NCI-H446 treated with DMSO at 0.1 percent for 48 hours (cell line): ENCODE results near the gene ATPAF1.
"Not testable (repeated sequence)": the region's sequence is repeated elsewhere in the genome, so short reads cannot be mapped to it uniquely, and the experiment has no call there.

ENCODE experiments used
- DNase-seq: peaks from one replicate; lab custom pipeline; 2025; lab: John Stamatoyannopoulos, UW

ATPAF1 gene, protein sequence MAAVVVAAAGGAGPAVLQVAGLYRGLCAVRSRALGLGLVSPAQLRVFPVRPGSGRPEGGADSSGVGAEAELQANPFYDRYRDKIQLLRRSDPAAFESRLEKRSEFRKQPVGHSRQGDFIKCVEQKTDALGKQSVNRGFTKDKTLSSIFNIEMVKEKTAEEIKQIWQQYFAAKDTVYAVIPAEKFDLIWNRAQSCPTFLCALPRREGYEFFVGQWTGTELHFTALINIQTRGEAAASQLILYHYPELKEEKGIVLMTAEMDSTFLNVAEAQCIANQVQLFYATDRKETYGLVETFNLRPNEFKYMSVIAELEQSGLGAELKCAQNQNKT

DNA sequence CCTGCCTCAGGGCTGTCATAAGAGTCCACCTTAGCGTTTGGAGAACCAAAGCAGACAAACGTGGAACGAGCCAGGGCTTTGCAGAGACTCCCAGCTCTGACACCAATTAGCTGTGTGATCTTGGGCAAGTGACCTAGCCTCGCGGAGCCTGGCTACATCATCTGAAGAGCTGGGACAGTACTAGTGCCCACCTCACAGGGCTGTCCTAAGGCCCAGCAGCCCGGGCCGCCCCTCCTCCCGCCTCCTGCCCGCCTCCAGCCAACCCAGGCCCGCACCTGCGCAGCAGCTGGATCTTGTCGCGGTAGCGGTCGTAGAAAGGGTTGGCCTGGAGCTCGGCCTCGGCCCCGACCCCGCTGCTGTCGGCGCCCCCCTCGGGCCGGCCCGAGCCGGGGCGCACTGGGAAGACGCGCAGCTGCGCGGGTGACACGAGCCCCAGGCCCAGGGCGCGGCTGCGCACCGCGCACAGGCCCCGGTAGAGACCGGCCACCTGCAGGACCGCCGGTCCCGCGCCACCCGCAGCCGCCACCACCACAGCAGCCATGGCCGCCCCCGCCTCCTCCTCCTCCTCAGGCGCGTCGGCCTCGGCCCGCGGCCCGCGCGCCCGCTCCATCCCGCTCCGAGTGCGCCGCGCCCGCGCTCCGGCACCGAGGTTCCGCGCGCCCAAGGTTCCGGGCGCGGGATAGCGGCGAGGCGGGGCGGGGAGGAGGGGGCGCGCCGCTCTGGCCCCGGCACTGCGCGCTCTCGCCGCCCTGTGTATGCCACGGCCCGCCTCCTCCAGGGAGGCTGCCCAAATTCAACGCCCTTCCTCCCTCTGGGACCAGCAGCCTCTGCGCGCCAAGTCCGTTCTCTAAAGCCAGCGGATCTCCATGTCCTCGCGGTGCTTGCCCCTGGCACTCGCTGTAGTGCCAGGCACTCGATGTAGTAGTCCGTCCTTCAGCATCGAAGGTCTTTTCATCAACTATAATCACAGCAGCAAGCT lies at the start of gene ATPAF1:
TSS of gene ATPAF1 (minus strand) at position 583 of the 979 bp plus-strand sequence. CDS start at position 541, 42 bp downstream.
- DNase-seq = peak; percentile 64

DNA sequence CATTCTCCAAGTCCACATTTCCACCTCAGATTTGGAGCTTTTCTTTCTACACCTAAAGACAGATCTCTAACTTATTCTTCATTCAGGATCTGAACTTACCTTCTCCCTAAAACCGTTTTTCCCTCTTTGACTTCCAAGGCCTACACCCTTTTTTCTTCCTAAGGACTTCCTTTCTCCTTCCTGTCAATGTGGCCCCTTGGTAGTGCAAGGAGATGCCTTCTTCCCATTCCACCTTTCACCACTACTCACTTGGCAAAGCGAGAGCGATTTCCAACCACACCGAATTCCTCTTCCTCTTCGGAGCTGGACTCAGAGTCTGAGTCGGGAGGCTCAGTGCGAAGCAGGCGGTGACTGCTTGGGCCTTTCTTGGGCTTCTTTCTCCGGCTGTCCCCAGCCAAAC lies 49.5 kb upstream of the ATPAF1 start:
- DNase-seq = no peak

DNA sequence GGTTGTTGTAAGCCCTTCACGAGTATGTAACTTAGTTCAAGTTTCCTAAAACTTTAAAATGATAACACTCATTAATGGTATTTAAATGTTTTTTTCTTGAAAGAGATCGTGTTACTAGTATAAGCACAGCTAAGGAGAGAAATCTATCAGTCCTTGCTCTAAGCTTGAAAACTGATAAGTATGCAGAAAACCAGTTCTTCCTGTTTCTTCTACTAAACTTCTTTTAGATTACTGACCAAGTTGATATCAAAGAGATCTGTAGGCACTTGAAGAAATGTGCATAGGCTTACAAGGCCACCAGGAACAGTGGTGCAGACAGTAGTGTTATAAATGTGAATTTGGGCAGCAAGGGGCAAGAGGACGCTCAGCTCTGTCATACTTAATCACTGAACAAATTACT lies 46.8 kb upstream of the ATPAF1 start:
- DNase-seq = no peak

DNA sequence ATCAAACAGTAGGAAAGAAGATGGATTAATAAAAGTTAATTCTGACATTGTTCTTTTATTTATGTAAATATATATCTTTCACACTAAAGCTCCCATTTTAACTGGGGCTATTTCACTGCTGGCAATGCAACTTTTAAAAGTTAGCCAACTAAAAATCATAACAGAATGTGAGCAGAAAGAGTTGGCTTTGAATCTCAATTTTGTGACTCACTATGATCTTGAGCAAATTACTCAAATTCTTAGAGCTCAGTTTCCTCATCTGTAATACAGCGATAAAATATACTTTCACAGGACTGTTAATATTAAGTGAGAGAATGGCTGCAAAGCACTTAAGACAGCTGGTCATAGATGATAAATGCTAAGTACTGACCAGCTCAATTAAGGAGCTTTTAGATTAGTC lies 40.0 kb upstream of the ATPAF1 start:
- DNase-seq = no peak

DNA sequence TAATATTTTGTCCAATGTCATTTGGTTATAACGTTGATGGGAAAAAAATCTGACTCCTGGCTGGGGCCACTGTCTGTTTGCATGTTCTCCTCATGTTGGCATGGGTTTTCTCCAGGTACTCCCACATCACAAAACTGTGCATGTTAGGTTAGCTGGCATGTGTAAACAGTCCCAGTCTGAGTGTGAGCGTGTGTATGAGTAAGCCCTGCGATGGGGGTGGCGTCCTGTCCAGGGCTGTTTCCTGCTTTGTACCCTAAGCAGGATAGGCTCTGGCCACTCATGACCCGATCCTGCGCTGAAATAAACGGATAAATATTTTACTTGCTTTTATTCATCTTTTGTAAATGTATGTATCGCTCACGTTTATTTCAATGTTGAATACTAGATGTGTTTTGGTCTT lies 37.2 kb upstream of the ATPAF1 start:
- no peak for DNase-seq

DNA sequence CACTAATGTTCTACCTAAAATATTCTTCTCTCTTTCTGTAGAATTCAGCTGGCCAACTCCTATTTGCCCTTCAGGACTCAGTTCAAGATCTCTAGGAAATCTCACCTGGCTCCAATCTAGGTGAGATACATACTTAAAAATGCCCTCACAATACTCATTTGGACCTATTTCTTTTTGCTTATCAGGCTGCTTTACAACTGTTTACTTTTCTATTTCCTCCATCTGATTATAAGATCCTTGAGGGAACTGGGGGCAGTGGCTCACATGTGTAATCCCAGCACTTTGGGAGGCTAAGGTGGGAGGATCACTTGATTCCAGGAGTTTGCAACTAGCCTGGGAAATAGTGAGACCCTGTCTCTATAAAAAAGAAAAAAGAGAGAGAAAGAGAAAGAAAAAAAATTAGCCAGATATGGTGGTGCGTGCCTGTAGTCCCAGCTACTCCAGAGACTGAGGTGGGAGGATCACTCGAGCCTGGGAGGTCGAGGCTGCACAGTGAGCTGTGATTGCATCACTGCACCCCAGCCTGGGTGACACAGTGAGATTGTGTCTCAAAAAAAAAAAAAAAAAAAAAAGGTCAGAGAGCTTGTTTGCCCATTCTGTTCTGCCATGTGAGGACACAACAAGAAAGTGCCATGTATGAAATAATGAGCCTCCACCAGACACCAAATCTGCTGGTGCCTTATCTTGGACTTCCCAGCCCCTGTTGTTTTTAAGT lies 35.9 kb upstream of the ATPAF1 start:
- DNase-seq = no peak

DNA sequence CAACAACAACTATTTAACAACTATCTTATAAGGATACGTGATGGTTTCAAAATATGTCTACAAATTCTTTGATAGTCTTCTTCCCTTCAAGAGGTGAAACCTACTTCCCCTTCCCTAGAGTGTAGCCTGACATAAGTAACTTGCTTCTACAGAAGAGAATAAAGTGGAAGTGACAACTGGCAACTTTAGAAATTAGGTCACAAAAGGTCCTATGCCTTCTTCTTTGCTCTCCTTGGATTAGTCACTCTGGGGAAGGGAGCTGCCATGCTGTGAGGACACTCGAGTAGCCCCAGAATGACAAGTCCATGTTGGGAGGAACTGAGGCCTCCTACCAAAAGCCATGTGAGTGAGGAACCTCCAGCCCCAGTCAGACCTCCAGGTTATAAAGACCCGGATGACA lies 31.5 kb upstream of the ATPAF1 start:
- DNase-seq = no peak

DNA sequence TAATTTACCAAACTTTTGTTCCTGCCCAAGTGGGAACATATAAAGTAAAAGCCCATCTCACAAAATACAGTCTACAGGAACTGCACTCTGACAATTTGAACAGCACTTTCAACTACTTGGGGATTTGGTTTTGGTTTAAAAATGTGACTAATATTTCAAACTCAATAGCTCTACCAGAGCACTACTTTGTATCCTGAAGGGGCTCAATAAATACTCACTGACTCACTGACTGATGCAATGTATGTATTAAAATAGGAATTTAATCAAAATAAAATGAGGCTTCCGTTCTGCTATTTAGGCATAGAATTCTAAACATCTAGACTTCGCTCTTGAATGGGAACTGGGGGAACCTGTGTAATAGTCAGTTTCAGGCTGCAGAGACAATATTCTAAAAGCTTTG lies 28.9 kb upstream of the ATPAF1 start:
- DNase-seq = no peak

DNA sequence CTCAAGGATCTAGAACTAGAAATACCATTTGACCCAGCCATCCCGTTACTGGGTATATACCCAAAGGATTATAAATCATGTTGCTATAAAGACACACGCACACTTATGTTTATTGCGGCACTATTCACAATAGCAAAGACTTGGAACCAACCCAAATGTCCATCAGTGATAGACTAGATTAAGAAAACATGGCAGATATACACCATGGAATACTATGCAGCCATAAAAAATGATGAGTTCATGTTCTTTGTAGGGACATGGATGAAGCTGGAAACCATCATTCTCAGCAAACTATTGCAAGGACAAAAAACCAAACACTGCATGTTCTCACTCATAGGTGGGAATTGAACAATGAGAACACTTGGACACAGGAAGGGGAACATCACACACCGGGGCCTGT lies 26.5 kb upstream of the ATPAF1 start:
- DNase-seq = not testable (repeated sequence)

DNA sequence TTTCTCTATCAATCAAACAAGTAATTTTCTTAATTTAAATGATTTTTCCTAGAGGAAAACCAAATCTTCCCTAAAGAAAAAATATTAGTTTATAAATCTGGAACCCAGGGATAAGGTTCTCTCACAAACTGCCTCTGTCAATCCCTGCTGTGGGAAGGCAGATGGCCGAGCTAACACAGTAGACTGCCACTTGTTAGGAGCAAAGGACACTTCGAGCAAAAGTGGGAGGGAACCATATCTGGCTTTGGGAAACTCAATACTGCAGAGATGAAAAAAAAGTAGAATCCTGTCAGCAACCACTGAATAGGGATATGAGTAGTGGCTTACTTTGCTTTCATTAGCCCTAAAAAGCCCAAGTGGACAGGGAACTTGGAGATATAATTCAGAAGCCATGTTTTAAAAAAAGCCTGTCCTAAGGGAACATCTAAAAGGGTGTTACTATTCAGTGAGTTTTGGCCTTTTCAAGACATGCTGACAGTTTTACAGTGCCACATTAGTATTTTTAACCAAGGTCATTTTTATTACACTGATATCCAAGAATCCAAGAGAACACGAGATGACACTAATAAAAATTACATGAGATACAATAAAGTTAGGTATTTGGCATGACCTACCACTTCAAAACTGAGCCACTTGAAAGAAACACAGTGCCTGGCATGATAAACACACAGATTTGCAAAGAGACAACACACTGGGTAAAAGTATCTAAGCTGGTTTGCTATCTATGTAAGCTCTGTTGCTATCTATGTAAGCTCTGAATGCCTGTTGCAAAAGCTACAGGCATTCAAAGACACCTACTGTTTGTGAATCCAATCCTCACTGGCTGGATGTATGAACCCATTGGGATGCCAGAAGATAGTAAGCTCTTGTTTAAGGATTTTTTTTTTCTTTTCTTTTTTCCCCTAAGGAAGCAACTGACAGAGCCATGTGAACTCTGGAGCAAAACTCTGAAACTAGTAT lies 24.9 kb upstream of the ATPAF1 start:
- DNase-seq = no peak

DNA sequence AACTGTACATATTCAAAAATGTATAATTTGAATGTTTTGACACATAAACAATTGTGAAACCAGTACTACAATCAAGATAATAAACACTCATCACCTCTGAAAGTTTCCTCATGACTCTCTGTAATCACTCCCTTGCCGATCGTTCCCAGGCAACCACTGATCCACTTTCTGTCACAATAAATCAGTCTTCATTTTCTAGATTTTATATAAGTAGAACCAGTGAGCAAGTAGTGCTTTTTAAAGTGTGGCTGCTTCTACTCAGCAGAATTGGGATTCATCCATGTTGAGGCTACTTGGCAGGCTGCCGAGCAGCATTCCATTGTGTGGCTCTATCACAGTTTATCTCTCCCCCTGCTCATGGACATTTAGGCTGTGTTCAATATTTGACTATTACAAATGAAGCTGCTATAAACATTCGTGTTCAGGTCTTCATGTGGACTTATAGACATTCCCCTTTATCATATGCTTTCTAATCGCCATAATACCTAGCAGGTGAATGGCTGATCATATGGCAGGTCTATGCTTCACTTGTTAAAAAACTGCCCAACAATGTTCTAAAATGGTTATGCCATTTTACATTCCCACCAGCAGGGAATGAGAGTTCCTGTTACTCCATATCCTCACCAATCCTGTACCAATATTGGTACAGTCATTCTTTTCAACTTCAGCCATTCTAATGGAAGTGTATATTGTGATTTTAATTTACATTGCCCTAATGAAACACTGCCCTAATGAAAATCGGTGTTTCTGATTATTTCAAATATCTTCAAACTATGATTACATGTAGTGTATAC lies 24.0 kb upstream of the ATPAF1 start:
- no peak for DNase-seq

DNA sequence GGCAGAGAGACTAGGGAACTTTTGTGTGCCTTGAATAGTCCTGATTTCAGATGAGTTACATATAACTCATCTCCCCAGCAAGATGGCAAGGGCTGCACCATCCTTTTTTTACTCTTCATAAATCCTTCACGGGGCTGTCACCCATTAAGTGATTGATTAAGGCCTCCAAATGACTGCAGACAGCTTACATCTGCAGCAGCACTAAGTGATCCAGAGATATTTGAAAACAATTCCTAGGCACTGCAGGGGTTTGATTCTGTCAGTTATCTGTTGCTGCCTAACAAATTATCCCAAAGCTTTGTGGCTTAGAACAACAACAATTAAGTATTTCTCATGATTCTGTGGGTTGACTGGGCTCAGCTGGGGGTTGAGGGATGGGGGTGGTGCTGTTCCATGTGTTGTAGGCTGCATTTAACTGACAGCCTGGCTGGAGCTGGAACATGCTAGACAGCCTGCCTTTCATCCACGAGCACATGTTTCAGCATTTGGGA lies 22.8 kb upstream of the ATPAF1 start:
- DNase-seq = peak; percentile 98

DNA sequence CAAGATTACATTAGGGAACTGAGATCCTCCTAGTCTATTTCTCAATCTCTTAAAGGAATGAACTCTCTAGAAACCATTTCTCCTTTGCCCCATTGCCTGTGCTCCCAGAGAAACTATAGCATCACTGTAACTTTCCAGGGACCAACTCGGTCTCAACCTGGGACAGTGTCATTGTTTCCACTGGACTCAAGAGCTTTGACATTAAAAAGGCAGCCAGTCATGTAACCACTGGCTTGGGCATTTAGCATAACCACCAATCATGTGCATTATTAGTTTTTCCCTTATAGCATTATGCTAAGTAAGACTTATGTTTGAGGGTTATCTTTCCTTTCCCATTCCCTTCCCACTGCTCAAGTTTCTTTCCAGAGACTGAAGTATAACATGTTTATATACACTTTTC lies 21.7 kb upstream of the ATPAF1 start:
- no peak for DNase-seq

DNA sequence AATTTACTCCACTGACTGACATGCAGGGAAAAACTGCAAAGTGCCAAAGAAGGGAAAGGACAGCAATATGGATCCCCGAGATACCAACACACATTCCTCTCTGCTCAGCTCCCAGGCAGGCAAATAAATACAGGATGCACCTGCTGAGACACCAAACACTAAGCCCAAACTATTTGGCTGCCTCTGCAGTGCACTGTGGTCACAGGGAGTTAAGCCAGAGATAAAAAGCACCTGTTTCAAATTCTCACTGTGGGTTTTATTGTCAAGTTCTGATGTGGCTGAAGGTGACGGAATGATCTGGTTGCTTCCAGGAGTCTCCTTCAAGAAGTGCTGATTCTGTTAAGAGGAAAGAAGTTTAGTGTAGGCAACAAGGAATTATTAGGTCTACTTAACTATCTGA lies 21.2 kb upstream of the ATPAF1 start:
- no peak for DNase-seq

DNA sequence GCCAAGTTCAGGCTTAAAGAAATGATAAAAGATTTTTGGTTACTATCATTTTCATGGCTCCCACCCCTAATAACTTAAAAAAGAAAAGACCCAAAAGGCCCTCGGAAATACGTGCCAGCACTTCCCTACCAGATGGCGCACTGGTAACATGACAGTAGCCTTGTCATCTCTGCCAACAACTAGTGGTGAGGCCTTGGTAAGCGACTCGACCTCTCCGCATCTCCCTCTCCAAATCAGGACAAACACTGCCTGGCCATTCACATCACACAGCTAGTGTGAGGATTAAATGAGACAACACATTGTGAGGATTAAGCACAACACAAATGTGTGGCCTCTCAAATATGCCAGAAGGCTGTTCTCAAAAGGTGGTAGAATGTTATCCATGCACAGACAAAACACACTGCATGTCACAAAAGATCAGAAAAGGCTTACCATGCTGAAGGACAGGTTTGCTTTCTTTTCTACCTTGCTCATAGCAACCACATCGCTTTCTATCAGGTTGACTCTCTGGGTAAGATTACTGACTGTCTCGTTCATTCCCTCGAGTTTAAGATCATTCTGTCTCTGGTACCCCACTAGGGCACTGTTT lies 19.9 kb upstream of the ATPAF1 start:
- DNase-seq = peak; percentile 43

DNA sequence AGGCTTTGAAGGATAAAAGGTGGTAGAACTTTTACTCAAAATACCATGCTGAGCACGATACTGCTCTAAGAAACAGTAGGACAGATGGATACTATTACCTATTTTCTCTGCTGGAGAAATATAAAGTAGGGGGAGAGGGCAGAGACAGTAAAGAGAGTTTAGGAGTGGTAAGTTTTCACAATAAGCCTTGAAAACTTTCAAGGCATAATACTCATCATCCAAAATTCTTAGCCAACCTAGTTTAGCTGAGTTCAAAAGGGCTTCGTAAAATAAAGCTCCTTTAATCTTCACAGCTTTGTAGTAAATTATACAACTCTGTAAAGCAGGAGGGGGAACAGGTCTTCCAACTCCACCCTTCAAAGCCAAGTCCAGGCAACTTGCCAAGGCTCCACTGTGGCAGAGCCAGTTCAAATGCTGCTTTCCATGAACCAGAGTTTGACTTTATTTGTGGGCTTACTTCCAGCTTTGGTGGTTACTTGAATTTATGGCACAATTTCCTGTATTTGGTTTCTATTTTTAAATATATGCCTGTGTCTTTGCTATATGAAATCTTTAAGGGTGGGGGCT lies 19.0 kb upstream of the ATPAF1 start:
- peak; percentile 87 for DNase-seq

DNA sequence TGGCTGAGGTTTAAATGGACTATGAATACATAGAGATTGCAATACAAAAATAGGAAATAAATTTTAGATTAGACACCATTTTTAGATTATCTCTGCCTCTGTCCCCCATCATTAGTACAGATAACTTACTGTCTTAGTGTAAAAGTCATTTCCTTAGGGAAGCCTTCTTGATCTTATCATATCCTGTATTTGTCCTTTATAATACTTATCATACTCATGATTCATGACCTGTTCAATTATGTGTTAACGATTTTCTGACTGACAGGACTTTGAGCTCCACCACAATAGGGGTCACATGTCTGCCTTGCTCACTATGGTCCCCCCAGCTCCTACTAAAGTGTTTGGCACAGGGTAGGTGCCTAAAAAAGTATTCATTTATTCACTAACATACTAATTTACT lies 18.1 kb upstream of the ATPAF1 start:
- no peak for DNase-seq

DNA sequence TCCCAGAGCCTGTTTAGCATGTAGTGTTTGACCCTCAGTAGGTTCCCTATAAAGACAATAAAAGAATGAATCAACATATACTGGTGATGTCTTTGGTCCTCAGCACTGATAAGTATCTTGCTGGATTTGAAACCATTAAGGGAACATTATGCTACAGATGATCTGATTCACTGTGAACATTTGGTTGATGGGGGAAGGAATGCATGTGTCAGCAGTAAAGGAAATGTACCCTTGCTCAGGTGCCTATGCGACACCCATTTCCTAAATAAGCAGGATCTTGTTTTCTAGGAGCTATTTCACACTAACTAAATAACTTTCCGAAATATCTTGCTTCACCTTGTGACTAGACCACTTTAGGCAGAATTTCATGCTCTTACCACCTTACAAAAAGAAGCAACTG lies 16.5 kb upstream of the ATPAF1 start:
- DNase-seq = no peak

DNA sequence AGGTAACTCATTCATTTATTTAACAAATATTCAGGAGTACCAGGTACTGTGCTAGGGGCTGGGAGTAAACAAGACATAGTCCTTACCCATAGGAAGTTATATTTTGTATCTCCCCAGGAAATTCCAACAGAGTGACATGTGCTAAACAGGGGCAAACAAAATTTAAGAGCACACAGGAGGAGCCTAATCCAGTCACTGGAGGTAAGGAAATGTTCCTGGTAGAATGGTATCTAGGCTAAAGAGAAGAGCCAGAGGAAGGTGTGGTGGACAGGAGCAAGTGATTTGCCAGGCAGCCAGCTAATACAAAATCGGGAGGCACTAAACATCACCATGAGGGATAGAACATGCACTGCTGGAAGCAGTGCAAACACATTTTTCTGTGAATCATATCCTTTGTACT lies 13.9 kb upstream of the ATPAF1 start:
- no peak for DNase-seq
